ENCODE results near the gene BOLA3. TPM values are rescaled to one million over a fixed set of nuclear protein-coding genes. Genes with fewer than 3 reads are reported as not detected.

Gene BOLA3
- total and polyA plus RNA-seq, 2 donors (not counting 3 experiments of a cell fraction or from before 2014, with no cell fraction given), result 28.7 to 42.4 TPM

GRCh38 chr2:74194799-74195198, 47.1 kb upstream of the BOLA3 start:
- TF ChIP-seq MYC (IDR thresholded peaks at IDR 0.05; ENCODE audit: low read depth, low read length) (no peak), GATA2 (IDR thresholded peaks at IDR 0.05; ENCODE audit: insufficient read depth, insufficient read length, low read depth, low read length) (no peak), JUN (IDR thresholded peaks at IDR 0.05; ENCODE audit: borderline replicate concordance, insufficient read depth, insufficient read length, low read depth) (no peak)
- no peaks in the 10 kb centered on the region for H3K27me3 ChIP-seq (ENCODE audit: control insufficient read depth in 2 of 2, insufficient read depth in 2 of 2, low read length in 2 of 2)
- no peaks in the 10 kb centered on the region for H3K36me3 ChIP-seq (ENCODE audit: control insufficient read depth in 2 of 2, extremely low read depth in 1 of 2, insufficient read depth in 2 of 2, low read length in 2 of 2)
- no peak overlapping the region for H2AFZ ChIP-seq (ENCODE audit: low read depth, low read length)
- peaks cover 9% of the 10 kb centered on the region for H3K79me2 ChIP-seq (ENCODE audit: control insufficient read depth, insufficient read depth, low read length)
- FAIRE-seq (no peak), DNase-seq (ENCODE audit: low read depth, low spot score) (no peak)
- intact Hi-C loops (cut with micrococcal nuclease), result no loop called here
- no peaks in the 10 kb centered on the region for H3K9me3 ChIP-seq (replicated peaks; ENCODE audit: control insufficient read depth, insufficient read depth, low read length)
- dilution Hi-C loops (cut with MboI; ENCODE audit: extremely low pct_ligation_motif_present, low sequenced_read_pairs), result no loop called here
- no TSS peak for BruUV-seq (replicated peaks)
- no peaks in the 10 kb centered on the region for H3K9me1 ChIP-seq (replicated peaks; ENCODE audit: control insufficient read depth, extremely low read depth, insufficient read depth, low read length)
- no peak overlapping the region for H3K27ac ChIP-seq (ENCODE audit: insufficient read depth, low read depth, low read length)
- H3K4me1 ChIP-seq (ENCODE audit: control insufficient read depth, extremely low read depth, insufficient read depth, low read length), result peaks cover 8% of the 10 kb centered on the region
- no peak overlapping the region for H3K9ac ChIP-seq (replicated peaks; ENCODE audit: extremely low read depth, insufficient read depth, low read length)
- H4K20me1 ChIP-seq (replicated peaks; ENCODE audit: control insufficient read depth, extremely low read depth, insufficient read depth, low read length), result no peaks in the 10 kb centered on the region
- ChIA-PET POLR2A (no interaction called here), CTCF (no interaction called here)
- H3K4me2 ChIP-seq (ENCODE audit: insufficient read depth, low read length), result no peak overlapping the region
- H3K4me3 ChIP-seq (replicated peaks in 1 of 3; ENCODE audit: insufficient read depth in 1 of 3, low read depth in 1 of 3, low read length in 3 of 3), result no peak overlapping the region

DNA sequence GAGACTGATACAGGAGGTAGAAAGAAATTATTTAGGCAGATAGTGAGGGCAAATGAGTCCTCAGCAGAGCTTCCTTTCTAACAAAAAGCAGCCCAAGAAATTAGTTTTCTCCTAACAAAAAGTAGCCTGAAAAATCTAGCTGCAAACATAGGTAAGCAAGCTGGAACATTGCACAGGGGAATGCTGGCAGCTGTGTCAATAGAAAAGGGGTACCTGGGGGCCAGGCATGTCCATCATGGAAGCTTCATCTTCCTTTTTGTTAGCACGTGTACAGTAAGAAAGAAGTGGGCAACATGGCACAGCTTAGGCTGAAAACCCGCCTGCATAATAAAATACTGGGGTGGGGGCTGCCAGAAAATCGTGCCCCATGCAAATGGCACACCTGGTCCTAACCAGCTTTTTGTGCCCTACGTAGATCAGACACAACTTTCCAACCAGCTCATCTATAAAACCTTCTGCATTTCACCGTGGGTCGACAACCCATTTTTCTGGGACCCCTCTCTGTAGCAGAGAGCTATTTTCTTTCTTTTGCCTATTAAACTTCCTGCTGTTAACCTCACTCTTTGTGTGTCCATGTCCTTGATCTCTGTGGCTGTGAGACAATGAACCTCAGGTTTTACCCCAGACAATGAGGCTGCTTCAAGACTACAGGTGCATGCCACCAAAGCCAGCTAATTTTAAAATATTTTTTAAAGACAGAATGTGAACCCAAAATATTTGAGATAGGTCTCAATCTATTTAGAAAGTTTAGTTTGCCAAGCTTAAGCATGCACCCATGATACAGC, 44.1 kb upstream of the BOLA3 start:
- dilution Hi-C loops (cut with MboI; ENCODE audit: extremely low pct_ligation_motif_present, low sequenced_read_pairs) (no loop called here), intact Hi-C loops (cut with micrococcal nuclease) (no loop called here)
- Histone ChIP-seq H3K4me1 (ENCODE audit: control insufficient read depth, extremely low read depth, insufficient read depth, low read length) (no peaks in the 10 kb centered on the region), H3K79me2 (ENCODE audit: control insufficient read depth, insufficient read depth, low read length) (no peaks in the 10 kb centered on the region), H4K20me1 (replicated peaks; ENCODE audit: control insufficient read depth, extremely low read depth, insufficient read depth, low read length) (no peaks in the 10 kb centered on the region), H3K9ac (replicated peaks; ENCODE audit: extremely low read depth, insufficient read depth, low read length) (no peak overlapping the region), H3K4me3 (replicated peaks in 1 of 3; ENCODE audit: insufficient read depth in 1 of 3, low read depth in 1 of 3, low read length in 3 of 3) (no peak overlapping the region), H3K9me1 (replicated peaks; ENCODE audit: control insufficient read depth, extremely low read depth, insufficient read depth, low read length) (no peaks in the 10 kb centered on the region), H3K27me3 (ENCODE audit: control insufficient read depth in 2 of 2, insufficient read depth in 2 of 2, low read length in 2 of 2) (no peaks in the 10 kb centered on the region), H3K27ac (ENCODE audit: insufficient read depth, low read depth, low read length) (no peak overlapping the region), H3K4me2 (ENCODE audit: insufficient read depth, low read length) (no peak overlapping the region), H3K9me3 (replicated peaks; ENCODE audit: control insufficient read depth, insufficient read depth, low read length) (no peaks in the 10 kb centered on the region), H2AFZ (ENCODE audit: low read depth, low read length) (no peak overlapping the region), H3K36me3 (ENCODE audit: control insufficient read depth in 2 of 2, extremely low read depth in 1 of 2, insufficient read depth in 2 of 2, low read length in 2 of 2) (no peaks in the 10 kb centered on the region)
- DNase-seq (ENCODE audit: low read depth, low spot score) (no peak), FAIRE-seq (no peak)
- CTCF ChIA-PET, result interaction anchor here (0.8 to 1.4 kb wide), 4 partner anchors 9 to 365 kb away, joined by 3 to 5 read pairs (median 4); no protein-coding TSS in a partner anchor
- POLR2A ChIA-PET, result no interaction called here
- TF ChIP-seq JUN (IDR thresholded peaks at IDR 0.05; ENCODE audit: borderline replicate concordance, insufficient read depth, insufficient read length, low read depth), result no peak
- no peak for TF ChIP-seq EZH2 (IDR thresholded peaks at IDR 0.05; ENCODE audit: borderline replicate concordance, low read depth, low read length, severe bottlenecking)
- TF ChIP-seq POLR2A (IDR thresholded peaks at IDR 0.05; ENCODE audit: low read depth, low read length), result no peak
- TF ChIP-seq, protein P1, sequence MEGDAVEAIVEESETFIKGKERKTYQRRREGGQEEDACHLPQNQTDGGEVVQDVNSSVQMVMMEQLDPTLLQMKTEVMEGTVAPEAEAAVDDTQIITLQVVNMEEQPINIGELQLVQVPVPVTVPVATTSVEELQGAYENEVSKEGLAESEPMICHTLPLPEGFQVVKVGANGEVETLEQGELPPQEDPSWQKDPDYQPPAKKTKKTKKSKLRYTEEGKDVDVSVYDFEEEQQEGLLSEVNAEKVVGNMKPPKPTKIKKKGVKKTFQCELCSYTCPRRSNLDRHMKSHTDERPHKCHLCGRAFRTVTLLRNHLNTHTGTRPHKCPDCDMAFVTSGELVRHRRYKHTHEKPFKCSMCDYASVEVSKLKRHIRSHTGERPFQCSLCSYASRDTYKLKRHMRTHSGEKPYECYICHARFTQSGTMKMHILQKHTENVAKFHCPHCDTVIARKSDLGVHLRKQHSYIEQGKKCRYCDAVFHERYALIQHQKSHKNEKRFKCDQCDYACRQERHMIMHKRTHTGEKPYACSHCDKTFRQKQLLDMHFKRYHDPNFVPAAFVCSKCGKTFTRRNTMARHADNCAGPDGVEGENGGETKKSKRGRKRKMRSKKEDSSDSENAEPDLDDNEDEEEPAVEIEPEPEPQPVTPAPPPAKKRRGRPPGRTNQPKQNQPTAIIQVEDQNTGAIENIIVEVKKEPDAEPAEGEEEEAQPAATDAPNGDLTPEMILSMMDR (IDR thresholded peaks at IDR 0.05; ENCODE audit: extremely low read depth in 1 of 2, insufficient read depth in 1 of 2, low read depth in 1 of 2, low read length in 2 of 2), result no peak
- no peak for TF ChIP-seq POLR2AphosphoS5 (IDR thresholded peaks at IDR 0.05; ENCODE audit: insufficient read depth, low read depth, low read length)
- no peak for TF ChIP-seq MAX (IDR thresholded peaks at IDR 0.05; ENCODE audit: insufficient read depth, insufficient read length)
- no peak for TF ChIP-seq FOS (IDR thresholded peaks at IDR 0.05; ENCODE audit: borderline replicate concordance, insufficient read depth, low read length)
- no peak for TF ChIP-seq GATA2 (IDR thresholded peaks at IDR 0.05; ENCODE audit: insufficient read depth, insufficient read length, low read depth, low read length)
- no TSS peak for BruUV-seq (replicated peaks)
